Uterus (tissue), 2 donors: ENCODE results near the gene MEGF9.

Experiments used
- CTCF ChIP-seq, 4 experiments: fragments of 200-600 bp in 2 of 4; fragments of 450-650 bp in 2 of 4; sonication (generic) in 2 of 4; IDR thresholded peaks; one replicate each; pipeline ENCODE4 v1.5.1; 2016 to 2019; ENCODE audit warnings: antibody characterized with exemption in 4 of 4, mild to moderate bottlenecking in 2 of 4, moderate library complexity in 1 of 4
- POLR2A ChIP-seq, 2 donors: fragments of 450-650 bp; IDR thresholded peaks; one replicate each; pipeline ENCODE4 v1.6.1; 2016; ENCODE audit warnings: antibody characterized with exemption in 2 of 2, mild to moderate bottlenecking in 1 of 2, moderate library complexity in 1 of 2

DNA sequence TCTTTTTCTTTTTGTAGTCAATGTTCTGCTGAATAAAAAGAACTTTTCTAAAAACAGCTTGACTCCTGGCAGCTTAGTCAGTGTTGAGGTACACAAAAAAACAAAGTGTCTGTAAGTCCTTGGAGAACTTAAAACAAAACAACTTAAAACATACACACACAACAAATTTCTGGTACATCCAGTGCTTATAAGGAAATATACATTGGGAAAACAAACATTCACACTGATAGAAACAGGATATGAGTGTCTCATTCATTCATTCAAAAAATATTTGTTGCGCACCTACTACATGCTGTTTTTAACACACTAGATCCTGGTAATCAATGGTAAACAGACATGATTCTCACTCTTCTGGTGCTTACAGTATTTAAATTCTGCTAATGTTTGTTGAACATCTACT is 27.4 kb upstream of the MEGF9 start:
- no peak for TF ChIP-seq CTCF (IDR thresholded peaks at IDR 0.05)
- TF ChIP-seq POLR2A (IDR thresholded peaks at IDR 0.05) = no peak
